ENCODE results near the gene CHRM2. TPM values are rescaled to one million over a fixed set of nuclear protein-coding genes. Genes with fewer than 3 reads are reported as not detected.

Gene CHRM2
- total and polyA plus RNA-seq, 9 of the 15 experiments (the other 6 are each of a cell fraction or from before 2014, with no cell fraction given), result not detected

- intact Hi-C loops (cut with micrococcal nuclease), result no loop called here
- POLR2A ChIA-PET, result no interaction called here
- in situ Hi-C loops (cut with MboI), result loop anchor here (25.0 kb wide), 1 partner anchor 1053 kb away; no protein-coding TSS in a partner anchor
Observed at GRCh38 chr7:136865777-136866176, 2.7 kb upstream of the CHRM2 start.

More at GRCh38 chr7:136865777-136866176, 2.7 kb upstream of the CHRM2 start:
- Histone ChIP-seq H2AFZ (ENCODE audit: low read depth, low read length) (no peak overlapping the region), H3K4me2 (ENCODE audit: insufficient read depth, low read length) (no peak overlapping the region), H3K9me1 (ENCODE audit: control insufficient read depth, insufficient read depth, low read length) (no peaks in the 10 kb centered on the region), H3K9ac (ENCODE audit: insufficient read depth in 1 of 2, low read depth in 2 of 2, low read length in 2 of 2) (no peak overlapping the region), H3K27me3 (ENCODE audit: control insufficient read depth in 2 of 2, insufficient read depth in 2 of 2, low read length in 2 of 2) (peaks cover 8 to 25% of the 10 kb centered on the region in 2 experiments; a peak in 3 of 5 replicates), H3K4me1 (replicated peaks in 1 of 2; ENCODE audit: control insufficient read depth in 2 of 2, insufficient read depth in 2 of 2, low read length in 2 of 2) (peaks cover 0 to 10% of the 10 kb centered on the region in 2 experiments; a peak in 1 of 5 replicates), H3K4me3 (no peak overlapping the region), H3K9me3 (replicated peaks; ENCODE audit: control insufficient read depth, insufficient read depth, low read depth, low read length) (no peaks in the 10 kb centered on the region), H4K20me1 (replicated peaks; ENCODE audit: control insufficient read depth, insufficient read depth, low read length) (no peaks in the 10 kb centered on the region), H3K27ac (ENCODE audit: extremely low read depth, low read depth, low read length) (no peak overlapping the region), H3K79me2 (ENCODE audit: control insufficient read depth, insufficient read depth, low read length) (no peaks in the 10 kb centered on the region), H3K36me3 (ENCODE audit: control insufficient read depth, insufficient read depth, low read length) (no peaks in the 10 kb centered on the region)
- WGBS (ENCODE audit: insufficient coverage, low coverage, missing lambda C conversion rate), result 0% methylated on average over 2 of the region's 2 CpGs
- CTCF ChIA-PET (ENCODE audit: low intra/inter-chr PET ratio), result interaction anchor here (0.6 kb wide), 1 partner anchor 1769 kb away, joined by 5 read pairs; no protein-coding TSS in a partner anchor
- BruUV-seq (replicated peaks), result no TSS peak
- FAIRE-seq, result no peak
- TF ChIP-seq NCOA2 (IDR thresholded peaks at IDR 0.05; ENCODE audit: partially characterized antibody in 2 of 2) (no peak), NR2C1 (IDR thresholded peaks at IDR 0.05) (no peak), NR2C1 (tag; IDR thresholded peaks at IDR 0.05) (no peak), CXXC5 (CRISPR knock-in tag; IDR thresholded peaks at IDR 0.05) (no peak), SREBF2 (CRISPR knock-in tag; IDR thresholded peaks at IDR 0.05) (no peak), ZNF639 (CRISPR knock-in tag; conservative IDR thresholded peaks at IDR 0.05 in 1 of 2, IDR thresholded peaks at IDR 0.05 in 1 of 2) (no peak), GATAD2A (IDR thresholded peaks at IDR 0.05) (no peak), MTF1 (CRISPR knock-in tag; IDR thresholded peaks at IDR 0.05; ENCODE audit: borderline replicate concordance) (no peak), MAFK (IDR thresholded peaks at IDR 0.05; ENCODE audit: low read length) (no peak), CGGBP1 (CRISPR knock-in tag; IDR thresholded peaks at IDR 0.05) (no peak), ZNF263 (CRISPR knock-in tag; IDR thresholded peaks at IDR 0.05; ENCODE audit: borderline replicate concordance) (no peak), HBP1 (CRISPR knock-in tag; IDR thresholded peaks at IDR 0.05) (no peak)
- no peak for ATAC-seq
- no peak for DNase-seq (ENCODE audit: extremely low read depth in 1 of 4, low spot score in 3 of 4)

Data from K562 (cell line).